HG02571 (cell line): ENCODE data around the gene SPTLC3.

Source experiments
- ATAC-seq: cut with Tn5 transposase; IDR thresholded peaks from one replicate; pipeline ENCODE4 v1.9.1; 2021; ENCODE audit warnings: mild to moderate bottlenecking, moderate library complexity; ENCODE audit not compliant: unreplicated experiment

The SPTLC3 gene

DNA sequence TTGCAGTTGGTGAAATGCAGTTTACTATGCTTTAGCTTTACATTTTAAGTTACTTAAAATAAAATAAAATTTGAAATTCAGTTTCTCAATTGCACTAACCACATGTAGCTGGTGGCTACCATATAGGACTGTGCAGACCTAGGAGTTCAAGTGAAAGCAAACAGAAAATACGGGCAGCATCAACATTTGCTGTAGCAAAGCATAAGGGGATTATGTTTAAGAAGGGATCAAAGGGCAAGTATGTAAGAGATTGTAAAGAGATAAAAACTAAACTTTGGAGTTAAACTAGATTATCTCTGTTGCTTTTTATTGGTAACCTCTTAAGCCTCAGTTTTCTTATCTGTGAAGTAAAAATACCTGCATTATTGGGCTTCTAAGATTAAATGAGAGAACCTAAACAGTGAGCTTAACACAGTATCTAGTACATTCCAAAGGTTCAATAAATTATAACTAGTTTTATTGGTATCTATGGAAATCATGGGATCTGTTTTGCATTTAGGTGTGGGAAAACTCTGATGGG, 81.2 kb downstream of the SPTLC3 start:
- no peak for ATAC-seq

DNA sequence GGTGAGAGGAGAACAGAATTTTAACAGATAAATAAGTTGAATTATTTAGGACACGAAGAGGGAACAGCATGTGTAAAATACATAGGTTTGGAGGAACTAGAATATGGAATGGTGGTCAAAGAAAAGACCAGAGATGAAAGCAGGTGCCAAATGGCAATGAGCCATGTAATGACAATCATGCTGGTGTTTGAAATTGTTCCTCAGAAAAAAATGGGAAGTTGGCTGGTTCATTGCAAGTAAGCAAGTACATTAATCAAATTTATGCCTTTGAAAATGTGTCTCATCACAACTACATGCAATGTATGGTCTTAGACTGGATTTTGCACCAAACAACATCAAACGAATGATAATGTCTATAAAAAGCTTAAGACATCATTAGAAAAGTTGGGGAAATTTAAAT, 83.3 kb downstream of the SPTLC3 start:
- no peak for ATAC-seq

- ATAC-seq, result no peak
Observed at GRCh38 chr20:13094976-13095375, 86.2 kb downstream of the SPTLC3 start.

DNA sequence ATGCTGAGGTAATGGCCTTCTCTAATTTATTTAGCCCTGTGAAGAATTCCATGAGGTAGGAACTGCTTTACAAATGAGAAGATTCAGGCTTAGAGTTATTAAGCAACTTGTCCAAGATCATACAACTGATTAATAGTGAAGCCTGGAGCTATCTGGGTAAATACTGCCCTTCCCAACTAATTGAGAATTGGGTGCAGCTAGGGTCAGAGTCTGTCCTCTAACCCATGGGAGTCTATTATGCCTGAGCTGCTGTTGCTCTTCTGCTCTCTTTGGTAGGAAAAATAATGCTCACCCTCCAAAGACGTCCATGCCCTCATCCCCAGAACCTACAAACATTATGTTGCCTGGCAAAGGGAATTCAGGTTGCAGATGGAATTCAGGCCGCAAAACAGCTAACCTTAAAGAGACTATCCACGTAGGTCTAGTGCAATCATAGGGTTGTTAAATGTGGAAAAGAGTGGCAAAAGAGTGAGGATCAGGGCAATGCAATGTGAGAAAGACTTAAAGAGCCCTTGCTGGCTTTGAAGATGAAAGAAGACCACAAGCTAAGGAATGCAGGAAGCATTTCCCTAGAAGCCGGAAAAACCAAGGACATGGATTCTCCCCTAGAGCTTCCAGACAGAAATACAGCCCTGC, 90.1 kb downstream of the SPTLC3 start:
- no peak for ATAC-seq

GRCh38 chr20:13099676-13100075, 90.9 kb downstream of the SPTLC3 start:
- no peak for ATAC-seq

GRCh38 chr20:13101276-13101675, 92.5 kb downstream of the SPTLC3 start:
- ATAC-seq, result no peak

- no peak for ATAC-seq
Observed at GRCh38 chr20:13101706-13102105, 92.9 kb downstream of the SPTLC3 start.

- no peak for ATAC-seq
Observed at GRCh38 chr20:13102237-13102636, 93.5 kb downstream of the SPTLC3 start.

- no peak for ATAC-seq
Observed at GRCh38 chr20:13102694-13103093, 93.9 kb downstream of the SPTLC3 start.

DNA sequence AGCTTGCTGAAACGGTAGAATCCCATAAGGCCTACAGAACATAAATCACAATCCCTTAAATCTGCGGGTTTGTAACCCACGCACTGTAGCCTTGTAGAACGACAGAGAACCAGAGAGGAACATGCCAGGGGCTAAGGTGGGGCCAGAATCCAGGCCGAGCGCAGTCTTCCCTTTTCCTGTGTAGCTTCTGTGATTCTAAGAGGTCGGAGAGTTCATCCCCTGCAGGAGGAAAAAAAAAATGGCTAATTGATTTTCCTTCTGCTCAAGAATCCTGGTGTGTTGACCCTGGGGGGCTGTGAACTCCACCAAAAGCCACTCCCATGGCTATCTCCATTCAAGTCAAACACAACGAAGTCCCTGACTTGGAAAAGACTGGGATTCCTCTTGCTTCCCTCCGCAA, 96.3 kb downstream of the SPTLC3 start:
- no peak for ATAC-seq

DNA sequence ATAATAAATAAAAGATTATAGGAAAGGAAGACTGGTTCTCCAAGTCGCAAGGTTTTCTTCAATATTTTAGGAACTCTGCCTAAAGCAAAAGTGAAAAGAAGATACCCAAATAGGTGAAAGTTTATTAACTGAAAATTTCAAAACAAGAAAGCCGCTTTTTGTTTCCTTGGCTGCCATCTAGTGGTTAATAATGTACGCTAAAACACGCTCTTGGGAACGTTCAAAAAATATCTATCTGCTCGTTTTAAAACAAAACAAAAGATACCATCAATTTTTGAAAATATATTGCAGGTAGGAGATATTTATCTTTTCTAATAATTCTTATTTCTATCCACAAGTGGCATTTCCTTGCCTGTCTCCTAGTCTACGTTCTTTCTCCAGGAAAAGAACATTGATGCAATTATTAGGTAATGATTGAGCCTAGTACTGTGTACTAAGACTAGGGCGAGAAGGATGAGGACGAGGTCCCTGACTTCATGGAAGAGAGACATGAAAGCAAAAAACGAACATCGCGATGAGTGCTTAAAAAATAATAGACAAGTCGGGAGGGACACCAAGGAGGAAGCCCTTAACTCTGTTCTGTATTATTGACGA, 97.2 kb downstream of the SPTLC3 start:
- ATAC-seq, result no peak

- ATAC-seq, result no peak
Observed at GRCh38 chr20:13109658-13110057, 100.9 kb downstream of the SPTLC3 start.

DNA sequence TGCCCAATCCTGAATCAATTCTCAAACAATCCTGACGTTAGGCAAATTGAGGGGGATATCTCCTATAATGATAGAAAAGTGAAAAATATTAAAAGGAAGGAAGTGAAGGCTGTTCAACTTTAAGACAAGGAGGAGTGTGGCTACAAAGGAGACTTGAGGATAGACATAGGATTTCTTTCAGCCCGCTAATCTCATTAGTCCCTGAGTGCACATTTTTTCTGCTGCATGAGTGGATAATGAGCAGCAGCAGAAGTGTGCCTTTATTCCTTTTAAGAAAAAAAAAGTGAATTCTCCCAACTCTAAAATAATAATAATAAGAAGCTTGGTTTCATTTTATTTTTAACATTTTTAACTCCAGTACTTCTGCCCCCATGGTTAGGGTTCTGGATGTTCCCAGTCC, 102.0 kb downstream of the SPTLC3 start:
- no peak for ATAC-seq

DNA sequence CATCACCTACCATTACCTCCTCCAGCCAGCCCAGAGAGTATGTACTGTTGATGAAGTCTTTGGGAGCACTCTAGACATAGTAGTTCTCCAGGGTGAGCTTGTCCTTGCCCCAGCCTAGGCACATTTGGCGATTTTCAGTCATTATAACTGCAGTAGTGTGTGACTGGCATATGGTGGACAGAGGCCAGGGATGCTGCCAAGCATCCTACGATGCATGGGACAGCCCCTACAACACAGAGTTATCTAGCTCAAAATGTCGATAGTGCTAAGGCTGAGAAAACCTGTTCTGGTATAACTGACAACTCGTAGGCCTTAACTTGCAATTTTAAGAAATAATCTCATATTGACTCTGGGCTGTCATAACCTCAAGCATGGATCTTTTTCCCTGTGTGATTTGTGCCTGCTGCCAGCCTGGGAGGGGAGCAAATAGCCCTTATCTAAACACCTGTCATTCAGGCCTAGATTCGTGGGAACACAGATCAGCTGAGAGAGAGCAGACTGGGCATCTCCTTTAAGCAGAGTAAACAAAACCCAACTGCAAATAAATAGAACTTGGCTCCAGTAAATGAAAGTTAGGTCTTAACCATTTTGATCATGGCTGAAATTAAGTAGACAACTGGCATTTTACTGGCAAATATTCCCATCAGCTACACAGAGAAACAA, 102.6 kb downstream of the SPTLC3 start:
- no peak for ATAC-seq

DNA sequence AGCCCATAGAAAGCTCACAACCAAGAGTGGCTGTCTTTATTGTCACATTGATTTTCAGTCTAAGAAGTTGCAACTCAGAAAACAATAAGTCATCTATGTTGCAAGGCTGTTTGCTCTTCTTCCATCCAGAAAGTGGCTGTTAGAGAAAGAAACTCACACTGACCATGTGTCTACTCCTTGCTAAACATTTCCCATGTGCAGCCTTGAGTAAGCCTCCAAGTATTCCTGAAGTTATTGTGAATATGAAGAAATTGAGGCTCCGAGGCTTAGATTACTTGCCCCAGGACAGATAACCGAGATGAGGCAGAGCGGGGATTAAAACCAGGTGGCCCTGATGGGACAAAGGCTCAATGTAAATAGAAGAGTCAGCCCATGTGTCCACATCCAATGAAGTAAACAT, 105.0 kb downstream of the SPTLC3 start:
- no peak for ATAC-seq

DNA sequence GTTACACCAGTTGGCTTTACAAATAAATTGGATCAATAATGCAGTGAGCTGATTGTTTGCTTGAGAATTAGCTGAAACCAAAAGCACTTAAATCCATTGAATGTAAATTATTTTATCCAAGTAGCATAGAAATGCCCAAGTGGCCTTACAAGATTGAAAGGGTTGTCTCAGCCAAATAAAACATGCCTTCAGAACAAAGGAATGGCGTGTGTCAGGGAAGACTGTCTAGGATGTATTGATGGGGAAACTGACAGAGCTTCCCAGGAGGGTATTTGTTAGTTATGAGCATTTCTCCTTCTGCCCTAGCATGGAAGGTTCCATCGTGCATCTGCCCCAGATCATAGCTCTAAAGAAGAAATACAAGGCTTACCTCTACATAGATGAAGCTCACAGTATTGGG, 108.4 kb downstream of the SPTLC3 start:
- ATAC-seq, result no peak

GRCh38 chr20:13118676-13119075, 109.9 kb downstream of the SPTLC3 start:
- no peak for ATAC-seq

DNA sequence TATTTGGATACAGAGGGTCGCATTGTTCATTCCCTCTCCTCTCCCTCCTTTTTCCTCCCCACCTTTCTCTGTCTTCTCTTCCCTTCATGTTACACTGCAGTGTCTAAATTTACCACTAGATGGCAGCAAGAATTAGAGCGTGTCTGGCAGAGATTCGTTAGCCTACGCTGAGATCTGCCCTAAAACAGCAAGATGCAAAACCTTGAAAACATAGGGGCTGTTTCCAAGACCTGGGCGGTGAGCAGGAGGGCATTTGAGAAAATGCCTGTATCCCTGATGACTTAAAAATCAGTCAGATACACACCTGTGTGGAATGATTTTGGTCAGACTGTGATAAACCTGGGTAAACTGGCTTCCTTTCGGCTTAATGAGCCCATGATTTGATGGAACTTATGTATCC, 110.8 kb downstream of the SPTLC3 start:
- ATAC-seq, result peak; percentile 46

DNA sequence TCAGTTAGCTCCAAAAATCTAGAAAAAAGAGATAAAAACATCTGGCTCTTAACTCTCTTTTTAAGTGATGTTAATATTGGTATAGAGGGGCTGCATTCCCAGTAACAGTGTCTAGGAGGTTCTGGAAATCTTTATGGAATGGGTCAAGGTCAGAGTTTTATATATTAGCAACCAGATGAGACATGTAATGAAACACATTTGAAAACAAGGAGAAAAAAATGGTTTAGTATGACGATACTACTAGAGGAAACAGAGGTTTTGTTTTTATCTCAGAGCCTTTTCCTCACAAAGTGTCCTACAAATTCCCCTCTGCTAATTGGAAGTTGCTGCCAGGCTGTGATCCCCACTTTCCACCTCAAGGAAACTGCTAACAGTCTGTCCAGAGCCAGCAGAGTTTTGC, 111.7 kb downstream of the SPTLC3 start:
- ATAC-seq, result no peak

DNA sequence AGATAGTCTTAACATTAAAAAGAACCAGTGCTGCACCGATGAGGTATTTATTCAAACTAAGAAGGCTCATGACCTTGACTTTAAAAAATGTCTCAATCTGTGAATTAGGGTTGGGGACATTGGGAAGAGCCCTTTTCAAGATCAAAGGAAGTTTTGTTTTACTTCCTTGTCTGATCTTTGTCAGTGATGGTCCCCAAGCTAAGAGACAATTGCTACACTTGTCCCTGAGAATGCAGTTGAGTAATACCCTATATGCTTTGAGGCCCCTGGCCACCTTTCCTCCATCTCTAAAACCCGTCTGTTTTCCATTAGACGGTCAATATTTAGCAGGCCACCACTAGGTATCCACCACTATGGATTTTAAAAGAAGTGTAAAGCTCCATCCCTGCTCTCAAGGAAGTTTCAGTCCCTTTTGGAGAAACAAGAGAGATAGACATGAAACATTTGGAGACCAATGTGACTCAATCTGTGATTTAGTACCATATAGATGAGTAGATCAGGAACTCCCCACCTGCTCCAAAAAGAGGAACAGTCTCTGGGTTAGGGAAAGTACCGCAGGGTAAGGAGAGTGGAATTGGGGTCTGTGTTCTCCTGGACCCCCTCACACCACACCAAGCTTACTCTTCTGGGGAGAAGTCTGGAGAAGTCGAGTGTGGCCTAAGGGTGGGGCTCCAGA, 113.2 kb downstream of the SPTLC3 start:
- ATAC-seq, result peak; percentile 77

DNA sequence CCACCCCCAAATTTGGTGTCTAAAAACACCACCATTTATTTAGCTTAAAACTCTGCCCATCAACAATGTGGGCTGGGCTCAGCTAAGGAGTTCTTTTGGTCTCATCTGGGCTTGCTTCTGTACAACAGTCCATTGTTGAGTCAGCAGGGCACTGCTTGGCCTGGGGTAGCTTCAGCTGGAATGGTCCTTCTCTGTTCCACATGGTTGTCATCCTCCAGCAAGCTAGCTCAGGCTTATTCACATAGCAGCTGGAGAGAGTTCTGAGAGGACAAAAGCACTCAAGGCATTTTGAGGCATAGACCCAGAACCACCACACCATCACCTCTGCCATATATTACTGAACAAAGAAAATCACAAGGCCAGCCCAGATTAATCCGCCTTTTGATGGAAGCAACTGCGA, 116.7 kb downstream of the SPTLC3 start:
- ATAC-seq, result no peak

DNA sequence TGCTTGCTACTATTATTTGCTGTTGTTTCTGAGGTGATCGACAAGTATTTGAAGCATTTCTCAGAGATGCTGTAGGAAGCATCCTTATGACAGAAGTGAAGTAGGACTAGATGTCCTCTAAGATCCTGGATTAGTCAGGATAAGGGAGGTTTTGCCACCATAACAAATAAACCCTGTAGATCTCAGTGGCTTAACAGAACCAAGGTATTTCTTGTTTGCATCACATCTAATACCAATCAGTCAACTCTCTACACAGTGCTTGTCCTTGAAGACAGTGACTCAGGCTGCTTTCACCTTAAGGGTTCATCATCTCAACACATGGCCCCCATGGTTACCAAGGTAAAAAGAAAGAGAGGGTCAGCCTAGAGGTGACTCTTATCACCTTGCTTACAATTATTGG, 119.4 kb downstream of the SPTLC3 start:
- no peak for ATAC-seq
